A549 treated with Hydrocortisone at 1 μM for 4 hours (cell line): ENCODE measurements around the gene VGLL2. TPM values are rescaled to one million over a fixed set of nuclear protein-coding genes. Genes with fewer than 3 reads are reported as not detected.

Source experiments
- total RNA-seq: library from RNA; stranded (reverse); fragments of 200-300 nt; extraction: Qiagen RNA extraction; gene quantifications from 5 replicates; pipeline ENCODE4 v1.2.3, GENCODE V29; 2022

VGLL2 gene
- not detected in 5 replicates for total RNA-seq

GRCh38 chr6:117265410-117266256 is at the start of gene VGLL2:
TSS of gene VGLL2 (plus strand) at chr6:117265558. CDS start at chr6:117265764, 206 bp downstream.

Other genes with a start within 250 kb of the VGLL2 start
- 0.17 to 0.29 TPM (median 0.21 TPM) in 5 replicates for gene ROS1, start 160.4 kb downstream of the VGLL2 start, total RNA-seq
- gene DCBLD1, start 217.1 kb downstream of the VGLL2 start, total RNA-seq, result 23.9 to 31.0 TPM (median 27.9 TPM) in 5 replicates